HG03025 (cell line): ENCODE results near the gene TSPYL4.

Experiments
- ATAC-seq: cut with Tn5 transposase; IDR thresholded peaks from one replicate; pipeline ENCODE4 v1.9.1; 2021; ENCODE audit warnings: mild to moderate bottlenecking, moderate library complexity; ENCODE audit not compliant: unreplicated experiment, low FRiP score

The TSPYL4 gene

DNA sequence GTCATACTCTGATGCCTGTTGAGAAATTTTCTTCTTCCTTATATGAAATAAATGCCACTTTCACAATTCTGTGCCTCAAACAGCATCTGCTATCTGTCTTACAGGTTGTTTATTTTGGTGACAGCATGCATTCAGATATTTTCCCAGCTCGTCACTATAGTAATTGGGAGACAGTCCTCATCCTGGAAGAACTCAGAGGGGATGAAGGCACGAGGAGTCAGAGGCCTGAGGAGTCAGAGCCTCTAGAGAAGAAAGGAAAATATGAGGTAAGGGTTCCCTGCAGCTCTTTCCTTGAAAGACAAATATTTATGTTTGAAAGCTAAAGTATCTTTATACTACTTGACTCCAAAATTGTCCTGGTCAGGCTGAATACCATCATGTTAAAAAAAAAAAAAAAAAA is 15.8 kb downstream of the TSPYL4 start:
- ATAC-seq: no peak

DNA sequence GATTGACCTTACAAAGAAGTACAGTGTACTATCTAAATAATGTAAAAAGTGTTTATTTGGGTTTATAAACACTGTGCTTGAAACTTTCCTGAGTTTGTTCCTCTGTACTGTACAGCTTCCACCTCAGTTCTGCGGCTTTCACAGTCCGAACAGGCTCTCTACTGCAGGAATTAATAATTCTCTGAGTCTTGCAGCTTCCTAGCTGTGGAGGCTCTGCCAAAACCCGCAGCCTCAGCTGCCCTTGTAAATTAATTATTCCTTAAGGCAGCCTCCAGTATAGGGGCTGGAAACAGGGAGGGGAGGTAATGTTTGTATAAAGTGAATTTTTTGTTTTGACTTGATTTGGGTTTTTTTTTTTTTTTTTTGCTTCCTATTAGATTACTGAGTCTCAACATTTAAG is 19.2 kb downstream of the TSPYL4 start:
- no peak for ATAC-seq

DNA sequence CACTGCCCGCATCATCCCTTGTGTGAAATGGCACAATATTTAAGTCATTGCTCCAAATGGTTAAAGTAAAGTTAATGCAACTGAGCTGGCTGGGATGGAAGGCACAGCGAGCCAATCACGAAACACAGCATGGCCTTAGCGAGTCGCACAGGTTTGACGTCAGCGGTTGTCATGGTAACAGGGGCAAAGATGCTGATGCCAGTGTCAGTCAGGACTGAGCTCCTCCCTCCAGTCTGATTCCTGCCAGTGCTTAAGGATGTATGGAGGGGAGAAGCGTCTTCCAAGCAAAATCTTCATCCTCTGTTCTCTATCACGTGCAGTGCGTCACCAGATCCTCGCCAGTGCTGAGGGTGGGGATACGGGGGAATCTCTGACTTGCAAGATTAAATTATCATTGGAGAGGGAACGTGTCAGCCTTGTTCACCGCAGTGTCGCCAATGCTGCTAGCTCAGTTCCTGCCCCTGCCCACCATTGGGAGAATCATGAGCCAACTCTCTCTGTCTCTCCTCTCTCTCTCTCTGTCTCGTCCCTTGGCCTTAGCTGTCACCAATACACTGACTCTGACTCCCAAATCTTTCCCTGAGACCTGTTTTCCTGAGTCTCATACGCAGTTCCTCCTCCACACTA is 24.5 kb downstream of the TSPYL4 start:
- no peak for ATAC-seq

DNA sequence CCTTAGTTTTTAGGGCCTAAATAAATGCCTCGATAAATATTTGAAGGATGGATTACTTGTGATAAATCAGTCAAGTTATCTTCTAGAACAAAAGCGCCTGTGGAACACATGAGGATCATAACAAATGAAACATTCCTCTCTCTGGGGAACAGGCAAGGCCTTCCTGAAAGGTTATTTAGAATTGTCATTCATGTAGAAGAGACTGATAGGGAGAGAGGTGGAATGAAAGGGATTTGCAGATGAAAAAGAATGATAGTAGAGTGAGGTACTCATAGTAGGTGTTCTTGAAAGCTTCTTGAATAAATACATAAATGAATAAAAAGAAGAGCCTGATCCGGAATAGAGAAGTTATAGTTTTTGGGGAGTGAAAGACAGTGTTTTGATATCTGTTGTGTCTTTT is 30.5 kb downstream of the TSPYL4 start:
- ATAC-seq: no peak

DNA sequence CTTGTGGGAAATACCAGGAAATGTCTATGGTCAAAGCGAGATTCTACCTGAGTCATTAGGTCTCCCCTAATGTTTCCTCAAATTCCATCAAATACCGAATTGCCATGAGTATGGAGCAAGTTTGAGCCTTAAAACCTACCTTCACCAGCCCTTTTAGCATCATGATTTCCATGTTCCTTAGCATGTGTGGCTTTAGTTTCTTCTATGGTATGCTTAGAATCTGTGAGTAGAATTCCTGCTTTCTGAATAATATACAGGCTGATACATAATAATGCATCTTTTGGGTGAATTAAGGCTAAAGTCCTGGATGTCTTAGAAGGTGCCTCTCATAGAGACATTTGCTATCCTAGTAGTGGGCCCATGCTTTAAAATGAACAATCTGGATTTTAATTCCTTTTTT is 32.0 kb downstream of the TSPYL4 start:
- no peak for ATAC-seq

DNA sequence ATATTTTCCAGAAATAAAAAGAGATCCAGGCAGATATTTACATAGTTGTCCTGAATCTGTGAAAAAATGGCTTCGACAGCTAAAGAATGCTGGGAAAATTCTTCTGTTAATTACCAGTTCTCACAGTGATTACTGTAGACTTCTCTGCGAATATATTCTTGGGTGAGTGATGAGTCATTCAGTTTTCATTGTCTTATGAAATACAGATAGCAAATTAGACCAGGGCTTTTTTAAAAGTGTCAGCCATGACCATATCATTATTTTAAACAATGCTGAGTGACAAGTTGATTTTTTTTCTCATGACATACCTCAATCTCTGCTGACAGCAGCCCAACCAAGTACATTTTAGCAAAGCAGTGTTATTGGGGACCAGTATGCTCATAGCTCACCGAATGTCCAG is 32.8 kb downstream of the TSPYL4 start:
- ATAC-seq: no peak

DNA sequence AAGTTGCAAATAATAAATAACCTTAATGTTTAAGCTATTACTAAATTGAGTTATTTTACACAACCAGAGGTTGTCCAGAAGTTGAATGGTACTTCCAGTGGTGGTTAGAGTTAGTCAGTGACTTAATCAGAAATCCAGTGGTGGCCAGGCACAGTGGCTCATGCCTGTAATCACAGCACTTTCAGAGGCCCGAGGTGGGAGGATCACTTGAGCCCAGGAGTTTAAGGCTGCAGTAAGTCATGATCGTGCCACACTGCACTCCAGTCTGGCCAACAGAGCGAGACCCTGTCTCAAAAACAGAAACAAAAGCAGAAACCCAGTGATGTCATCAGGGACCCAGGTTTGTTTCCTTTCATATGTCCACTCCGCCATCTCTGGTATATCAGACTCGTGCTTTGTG is 35.0 kb downstream of the TSPYL4 start:
- no peak for ATAC-seq

DNA sequence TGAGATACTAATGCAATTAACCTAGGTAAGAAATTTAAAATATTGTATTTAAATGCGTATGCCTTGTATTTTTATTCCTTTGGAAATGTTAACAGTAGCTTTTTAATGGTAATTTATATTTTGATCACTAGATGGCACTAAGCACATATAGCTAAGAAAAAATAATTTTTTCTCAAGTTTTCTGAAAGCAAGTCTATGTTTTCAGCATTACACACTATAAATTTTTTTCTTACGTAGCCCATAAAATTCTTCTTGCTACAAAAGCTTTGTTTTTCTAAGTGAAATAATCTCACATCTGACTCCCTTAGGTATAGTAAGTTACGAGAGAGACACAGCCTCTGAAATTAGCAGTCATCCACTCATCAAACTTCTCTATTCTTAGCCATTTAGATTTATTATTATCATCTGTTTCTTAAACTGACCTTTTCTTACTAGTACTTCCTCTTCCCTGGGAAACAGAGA is 35.7 kb downstream of the TSPYL4 start:
- ATAC-seq: no peak

DNA sequence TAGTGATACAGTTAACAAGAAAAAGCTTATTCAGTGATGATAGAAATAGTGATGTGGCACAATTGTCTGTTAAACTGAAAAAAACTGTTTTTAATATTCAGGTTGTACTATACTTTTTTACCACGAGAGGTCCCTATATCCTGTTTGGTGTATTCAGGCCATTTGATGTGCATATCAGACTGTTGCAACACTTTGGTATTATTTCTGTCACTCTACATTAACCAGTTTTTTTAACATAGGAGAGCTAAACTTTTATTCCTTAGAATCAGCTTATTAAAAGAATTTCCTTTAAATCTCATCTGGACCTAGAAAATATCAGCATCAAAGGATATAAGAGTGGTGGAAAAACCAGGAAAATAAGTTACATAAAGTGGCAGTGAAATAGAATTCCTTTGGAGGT is 36.8 kb downstream of the TSPYL4 start:
- ATAC-seq: no peak

DNA sequence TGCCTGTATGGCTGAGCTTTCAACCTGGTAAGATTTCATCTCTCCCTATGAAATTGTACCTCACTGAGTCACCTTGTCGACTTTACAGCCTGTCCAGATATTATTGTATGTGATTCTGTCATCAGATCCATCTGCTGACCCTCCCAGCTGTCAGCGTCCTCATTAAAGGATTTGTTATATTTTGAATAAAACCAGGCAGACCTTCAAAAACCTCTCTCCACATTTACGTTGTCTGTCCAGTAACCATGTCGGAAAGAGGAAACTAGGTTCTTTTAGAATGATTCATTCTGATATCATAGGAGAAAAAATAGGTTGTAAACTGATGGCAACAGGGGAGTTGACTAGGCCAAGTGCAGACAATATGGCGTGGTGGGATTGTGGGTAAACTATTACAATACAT is 38.5 kb downstream of the TSPYL4 start:
- no peak for ATAC-seq

DNA sequence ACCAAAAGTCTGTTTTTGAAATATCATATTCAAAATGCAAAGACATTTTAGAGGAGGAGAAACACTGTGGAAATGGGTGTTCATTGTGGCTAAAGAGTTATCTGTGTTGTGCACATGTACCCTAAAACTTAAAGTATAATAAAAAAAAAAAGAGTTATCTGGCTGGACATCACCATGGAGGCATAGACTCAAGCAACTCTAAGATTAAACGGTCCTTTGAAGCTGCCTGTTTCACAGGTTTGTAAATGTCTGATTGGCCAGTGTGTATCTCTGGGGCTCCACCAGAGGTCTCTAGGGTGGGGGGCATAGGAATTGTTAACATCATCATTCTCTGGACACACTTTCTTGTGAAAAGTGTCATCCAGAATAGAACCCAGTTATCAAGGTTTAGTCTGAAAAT is 39.2 kb downstream of the TSPYL4 start:
- no peak for ATAC-seq

DNA sequence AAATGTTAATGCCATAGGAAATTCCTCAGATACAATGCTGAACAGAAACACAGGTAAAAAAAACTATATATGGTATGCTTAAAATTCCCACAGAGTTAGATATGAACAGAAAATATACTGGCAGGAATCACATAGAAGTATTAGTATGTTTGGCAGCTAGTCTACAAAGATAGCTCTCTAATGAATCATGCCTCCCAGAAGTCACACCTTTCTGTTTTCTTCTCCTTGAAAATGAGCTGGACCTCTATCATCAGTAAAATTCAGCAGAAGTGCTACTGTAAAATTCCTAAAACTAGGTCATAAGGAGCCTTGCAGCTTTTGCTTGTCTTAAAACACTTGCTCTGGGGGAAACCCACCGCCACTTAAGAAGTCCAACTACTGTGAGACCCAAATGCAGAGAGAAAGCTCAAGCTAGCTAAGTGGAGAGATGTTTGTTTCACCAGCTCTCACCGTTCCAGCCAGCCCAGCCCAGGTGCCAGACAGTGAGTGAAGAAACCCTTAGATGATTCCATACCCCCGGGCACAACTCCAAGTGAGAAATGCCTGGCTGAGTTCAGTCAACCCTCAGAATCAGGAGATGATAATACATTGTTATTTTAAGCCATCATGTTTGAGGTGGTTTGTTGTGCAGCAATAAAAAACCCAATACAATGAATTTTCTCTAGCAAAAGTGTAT is 43.0 kb downstream of the TSPYL4 start:
- no peak for ATAC-seq

DNA sequence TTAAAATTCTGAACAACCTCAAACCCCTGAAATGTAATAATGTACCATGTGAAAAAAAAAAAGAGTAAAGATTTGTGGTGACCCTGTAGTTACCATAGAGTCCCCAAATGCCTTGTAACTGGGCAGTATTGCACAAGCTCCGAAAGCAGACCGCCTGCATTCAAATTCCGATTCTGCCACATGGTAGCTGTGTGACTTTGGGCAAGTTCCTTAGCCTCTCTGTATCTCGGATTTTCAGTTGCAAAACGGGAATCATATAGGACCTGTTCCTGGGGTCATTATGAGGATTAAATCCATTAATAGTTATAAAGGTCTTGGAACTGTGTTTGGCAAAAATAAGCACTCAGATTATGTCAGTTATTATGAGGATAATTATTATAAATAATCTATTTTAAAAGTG is 43.6 kb downstream of the TSPYL4 start:
- ATAC-seq: no peak

DNA sequence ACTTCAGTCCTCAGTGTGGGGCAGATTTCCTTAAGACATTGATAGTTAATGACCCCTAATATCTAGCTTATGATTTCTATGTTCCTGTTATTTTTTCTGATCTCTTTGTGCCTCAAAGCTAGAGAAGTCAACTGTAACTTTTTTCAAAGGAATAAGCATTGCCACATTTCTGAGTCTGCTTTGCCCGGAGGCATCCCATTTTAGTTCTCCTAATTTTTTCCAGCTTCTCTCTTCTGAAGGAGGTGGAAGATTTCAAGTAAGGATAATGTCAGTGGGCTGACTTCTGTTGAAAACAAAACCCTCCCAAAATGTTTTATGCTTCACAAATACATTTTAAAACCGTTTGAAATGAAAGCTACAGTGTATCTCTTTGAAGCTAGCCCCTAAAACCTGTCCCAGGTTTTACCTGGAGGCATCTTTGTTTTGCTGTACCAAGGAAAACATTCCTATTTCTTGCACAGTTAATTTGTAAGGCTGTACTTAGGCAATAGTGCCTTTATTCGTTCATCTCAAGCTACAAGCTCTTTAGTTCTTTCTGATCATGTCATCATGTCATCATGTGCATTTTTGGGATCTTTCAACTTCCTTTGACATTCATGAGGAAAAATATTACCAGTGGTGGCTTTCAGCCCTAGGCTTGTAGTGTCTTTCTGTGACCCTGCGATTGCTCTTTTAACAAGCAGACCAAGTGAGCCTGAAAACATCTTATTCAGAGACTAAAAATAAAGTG is 45.7 kb downstream of the TSPYL4 start:
- no peak for ATAC-seq

DNA sequence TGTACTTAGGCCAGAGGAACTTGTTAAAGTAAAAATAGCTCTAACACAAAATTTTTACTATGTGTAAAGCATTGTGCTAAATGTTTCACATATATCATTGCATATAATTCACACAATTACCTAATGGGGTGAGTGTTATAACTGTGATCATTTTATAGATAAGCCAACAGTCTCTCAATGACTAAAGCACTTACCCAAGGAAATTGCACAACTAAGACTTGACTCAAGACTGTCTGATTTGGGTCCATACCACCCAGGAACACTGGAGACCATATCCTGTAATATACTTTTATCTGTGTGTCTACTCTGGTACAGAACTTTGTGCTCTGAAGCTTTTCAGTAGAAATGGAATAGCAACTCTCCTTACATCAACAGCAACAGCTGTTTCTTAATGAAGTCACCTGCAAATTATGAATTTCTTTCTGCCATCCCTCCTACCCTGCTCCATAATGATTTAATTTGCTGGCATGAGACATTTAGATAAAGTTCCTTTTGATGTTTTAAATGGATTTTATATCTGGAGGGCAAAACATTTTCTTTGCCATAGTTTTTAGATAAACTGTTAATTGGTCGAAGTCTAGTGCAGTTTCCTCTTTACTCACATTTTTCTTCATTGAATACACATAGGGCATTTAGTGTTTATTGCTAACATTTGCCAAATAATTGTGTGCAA is 47.5 kb downstream of the TSPYL4 start:
- ATAC-seq: no peak

DNA sequence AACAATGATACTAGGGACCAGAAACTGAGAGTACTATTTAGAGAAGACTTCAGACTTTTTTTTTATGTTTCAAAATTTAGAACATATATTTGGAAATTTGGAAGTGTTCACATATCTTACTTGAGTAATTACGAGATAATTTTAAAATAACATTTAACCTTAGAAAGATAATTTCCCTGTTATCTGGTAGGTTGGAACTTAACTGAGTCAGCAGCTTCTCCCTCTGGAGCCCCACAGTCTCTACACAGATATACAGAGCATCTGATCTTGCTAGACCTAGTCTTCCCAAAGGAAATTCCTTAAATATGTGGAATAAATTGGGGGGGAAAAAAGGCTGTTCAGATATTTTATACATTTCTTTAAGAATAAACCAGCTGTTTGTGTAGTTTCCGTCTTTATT is 48.6 kb downstream of the TSPYL4 start:
- no peak for ATAC-seq

DNA sequence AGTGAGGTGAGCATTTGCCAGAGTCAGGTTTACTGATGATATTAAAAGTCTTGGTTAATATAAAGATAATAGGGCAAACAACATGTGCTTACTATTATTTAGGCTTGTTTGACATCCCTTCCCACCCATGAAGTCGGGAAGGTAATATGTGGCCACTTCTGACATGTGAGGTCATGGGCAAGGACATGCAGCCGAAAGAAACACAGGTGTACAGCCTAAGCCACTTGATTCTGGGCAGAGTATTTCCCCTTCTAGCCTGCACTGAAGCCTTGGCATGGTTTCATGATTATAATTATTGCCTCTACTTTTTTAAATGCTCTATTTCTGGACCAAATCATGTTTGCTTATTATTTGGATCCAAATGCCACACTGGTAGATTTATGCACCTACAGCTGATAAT is 52.3 kb downstream of the TSPYL4 start:
- ATAC-seq: no peak

DNA sequence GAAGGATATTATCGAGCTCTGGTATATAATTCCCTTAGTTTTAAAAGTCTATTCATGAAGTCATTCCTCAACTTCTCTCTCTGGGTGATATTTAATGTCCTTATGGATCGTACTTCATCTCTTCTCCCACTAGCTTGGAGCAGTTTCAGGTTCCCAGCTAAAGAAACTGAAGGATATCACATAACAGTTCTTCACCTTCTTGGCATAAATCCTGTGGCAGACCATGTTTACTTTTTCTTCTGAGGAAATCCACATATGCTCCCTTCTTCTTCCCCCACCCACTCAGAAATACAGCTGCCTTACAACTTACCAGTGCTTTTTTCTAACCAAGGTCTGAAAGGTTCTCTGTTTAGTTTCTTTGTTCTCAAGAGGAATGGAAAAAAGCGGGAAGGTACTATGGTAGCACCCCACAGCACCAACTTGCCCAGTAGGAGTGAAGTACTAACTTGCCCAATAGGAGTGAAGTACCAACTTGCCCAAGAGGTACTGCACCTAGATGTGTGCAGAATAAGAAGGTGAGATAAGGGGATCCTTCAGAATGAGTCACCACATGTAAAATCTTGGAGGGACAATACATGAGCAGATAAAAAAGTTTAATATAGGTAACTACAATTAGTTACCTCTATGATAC is 53.1 kb downstream of the TSPYL4 start:
- ATAC-seq: no peak
